ENCODE results near the gene ZDHHC7. TPM values are rescaled to one million over a fixed set of nuclear protein-coding genes. Genes with fewer than 3 reads are reported as not detected.

The ZDHHC7 gene
- total RNA-seq, 1 donor from 2014 or later: 21.1 TPM

Other genes starting within 250 kb of the ZDHHC7 start
- 11.8 TPM for gene CRISPLD2, start 191.6 kb downstream of the ZDHHC7 start, total RNA-seq
- gene KIAA0513, start 16.3 kb upstream of the ZDHHC7 start, total RNA-seq: 8.4 TPM
- not detected for gene CIBAR2, start 100.9 kb upstream of the ZDHHC7 start, total RNA-seq